Heart left ventricle (tissue), 16 donors: ENCODE data around the gene LRG1. TPM values are rescaled to one million over a fixed set of nuclear protein-coding genes. Genes with fewer than 3 reads are reported as not detected.

Experiments used
- ATAC-seq, 4 donors: fragments of 200-7000 bp; cut with Tn5 transposase; one replicate each; pipeline ENCODE4 v1.9.1; 2020 to 2022; ENCODE audit warnings: moderate library complexity in 4 of 4, mild to moderate bottlenecking in 3 of 4, moderate number of reproducible peaks in 1 of 4
- DNase-seq, 5 donors: peaks; one replicate each; pipeline ENCODE4 v3.0.0-alpha.2; 2020
- H3K27ac ChIP-seq, 12 donors: fragments of 200-600 bp; sonication (generic) in 4 of 12; one replicate each; pipeline versions ENCODE4 v1.5.0 to v1.8.0; 2016 to 2022; ENCODE audit warnings: mild to moderate bottlenecking in 2 of 12
- H3K27me3 ChIP-seq, 9 donors: fragments of 200-600 bp; sonication (generic) in 2 of 9; one replicate each; pipeline versions ENCODE4 v1.5.1 to v1.8.0; 2016 to 2022; ENCODE audit warnings: mild to moderate bottlenecking in 3 of 9
- H3K36me3 ChIP-seq, 9 donors: fragments of 200-600 bp; sonication (generic) in 2 of 9; one replicate each; pipeline versions ENCODE4 v1.5.0 to v1.8.0; 2018 to 2022; ENCODE audit warnings: mild to moderate bottlenecking in 2 of 9
- H3K4me1 ChIP-seq, 12 donors: fragments of 200-600 bp; sonication (generic) in 4 of 12; one replicate each; pipeline versions ENCODE4 v1.5.0 to v1.8.0; 2016 to 2022; ENCODE audit warnings: mild to moderate bottlenecking in 3 of 12
- H3K4me3 ChIP-seq, 12 donors: fragments of 200-600 bp; sonication (generic) in 4 of 12; one replicate each; pipeline versions ENCODE4 v1.5.0 to v1.8.0; 2017 to 2022; ENCODE audit warnings: mild to moderate bottlenecking in 9 of 12, moderate library complexity in 4 of 12
- H3K9me3 ChIP-seq, 12 donors: fragments of 200-600 bp; sonication (generic) in 4 of 12; one replicate each; pipeline versions ENCODE4 v1.5.0 to v1.8.0; 2016 to 2022; ENCODE audit warnings: mild to moderate bottlenecking in 1 of 12
- CTCF ChIP-seq, 12 donors: fragments of 200-600 bp; sonication (generic) in 4 of 12; IDR thresholded peaks; one replicate each; pipeline versions ENCODE4 v1.5.0 to v1.8.0; 2018 to 2022; ENCODE audit warnings: antibody characterized with exemption in 12 of 12, mild to moderate bottlenecking in 5 of 12
- POLR2A ChIP-seq, 2 donors: fragments of 450-650 bp; IDR thresholded peaks; one replicate each; pipeline ENCODE4 v1.6.1; 2017; ENCODE audit warnings: antibody characterized with exemption in 2 of 2, mild to moderate bottlenecking in 2 of 2, moderate library complexity in 2 of 2
- WGBS, 4 donors: extraction: QIAGEN DNeasy Blood & Tissue Kit in 2 of 4; methylation state at CpG; one replicate each; pipeline versions ENCODE4 v1.1.5 to v1.1.7; 2013 to 2018; 5-methylcytosine and 5-hydroxymethylcytosine counted together
- intact Hi-C, 10 donors: fragments of 100-400 bp; cut with DNase I; formaldehyde crosslinking; loops; one replicate each; pipeline versions ENCODE4 v1.11.1 to v1.14.2; 2022
- polyA plus RNA-seq, 2 donors: library from polyadenylated mRNA; stranded (reverse); fragments of 200-250 nt; gene quantifications; one replicate each; pipeline ENCODE4 v1.2.3, GENCODE V29; 2013
- total RNA-seq, 9 donors: library from RNA; depleted of rRNA in 2 of 9; stranded (reverse); fragments of >200 nt in 2 of 9; fragmentation: NEBNext Ultra II Directional in 3 of 9; extraction: Animal tissue kit (Norgen Biotek cat#: 25700) in 3 of 9; gene quantifications; one replicate each; pipeline versions ENCODE4 v1.1.0 to v1.2.4, GENCODE V29; 2016 to 2023
- donor health status: ischemic (EF 13 %, LVEDD 7.1; RV severe dilation, severe dysfunction).
- donor health status: healthy with polysubstance abuse.
- donor health status: DM: no; HTN: yes; CAD: no.
- donor health status: DM: no; HTN: no; CAD: no.
- donor health status: ischemic (EF 25% LVEDD 6.9; RV normal size, moderate dysfunction).
- donor health status: ischemic (EF 25% LVEDD 5.7; RV mildly dilated, moderate dysfunction).
- donor health status: healthy.
- donor health status: DM: yes; HTN: yes; CAD: no.
- donor health status: ischemic (EF 35%, LVEDD 5.7; RV mildly dilated, moderate dysfunction).
- donor health status: nonischemic (EF 11% LVEDD 7.7; RV severe dilation, severe dysfunction).
- donor health status: DM: yes; HTN: yes; CAD: no.
- donor health status: PGD.
- donor health status: ischemic (EF 29% LVEDD 5.4; RV normal size, mild dysfunction).
- donor health status: nonischemic (EF 23%, LVEDD 6.1; RV moderate dilation, normal function).

The LRG1 gene
- total and polyA plus RNA-seq, 11 donors: 0.15 to 1.7 (median 0.35) TPM

DNA sequence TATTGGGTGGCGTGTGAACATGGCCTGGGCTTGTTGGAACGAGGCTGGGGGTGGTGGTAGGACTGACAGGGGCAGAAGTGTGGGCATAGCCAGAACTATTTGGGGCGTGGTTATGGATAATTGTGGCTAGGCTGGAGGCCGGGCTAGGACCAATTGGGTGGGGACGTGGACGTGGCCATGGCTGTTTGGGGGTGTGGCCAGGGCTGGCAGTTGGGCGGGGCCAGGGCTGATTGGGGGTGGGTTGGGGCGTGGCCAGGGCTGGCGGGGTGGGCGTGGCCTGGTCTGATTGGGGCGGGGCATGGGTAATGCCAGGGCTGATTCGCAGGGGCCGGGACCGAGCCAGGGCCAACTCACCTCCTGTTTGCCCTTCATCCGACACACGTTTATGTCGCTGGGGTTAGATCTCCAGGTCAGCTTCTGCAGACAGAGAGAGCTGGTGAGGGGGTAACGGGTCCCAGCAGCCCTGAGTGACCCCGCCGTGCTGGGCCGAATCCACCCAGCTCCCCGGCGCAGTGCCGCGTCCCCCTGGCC is 16.8 kb upstream of the LRG1 start:
- TF ChIP-seq CTCF (IDR thresholded peaks at IDR 0.05) (no peak), POLR2A (IDR thresholded peaks at IDR 0.05) (no peak)
- Histone ChIP-seq H3K9me3 (no peaks in the 10 kb centered on the region), H3K4me1 (peaks cover 0 to 24% (median 3%) of the 10 kb centered on the region in 12 donors), H3K27ac (no peak overlapping the region), H3K36me3 (peaks cover 0 to 24% (median 12%) of the 10 kb centered on the region in 9 donors), H3K4me3 (no peak overlapping the region), H3K27me3 (no peaks in the 10 kb centered on the region)
- ATAC-seq (peak in 3 of 4 donors; percentile 41 to 58 (median 52)), DNase-seq (peak in 1 of 5 donors; percentile 73)
- WGBS, 4 donors: 78 to 87% (median 82%) methylated on average over 16 to 25 of the region's 25 CpGs
- intact Hi-C loops: loop anchor here in 8 of 10 donors (5.0 kb wide), 1 partner anchor 81 kb away; the partner anchor contains the start of gene TNFAIP8L1 (in 8 of the 8)

DNA sequence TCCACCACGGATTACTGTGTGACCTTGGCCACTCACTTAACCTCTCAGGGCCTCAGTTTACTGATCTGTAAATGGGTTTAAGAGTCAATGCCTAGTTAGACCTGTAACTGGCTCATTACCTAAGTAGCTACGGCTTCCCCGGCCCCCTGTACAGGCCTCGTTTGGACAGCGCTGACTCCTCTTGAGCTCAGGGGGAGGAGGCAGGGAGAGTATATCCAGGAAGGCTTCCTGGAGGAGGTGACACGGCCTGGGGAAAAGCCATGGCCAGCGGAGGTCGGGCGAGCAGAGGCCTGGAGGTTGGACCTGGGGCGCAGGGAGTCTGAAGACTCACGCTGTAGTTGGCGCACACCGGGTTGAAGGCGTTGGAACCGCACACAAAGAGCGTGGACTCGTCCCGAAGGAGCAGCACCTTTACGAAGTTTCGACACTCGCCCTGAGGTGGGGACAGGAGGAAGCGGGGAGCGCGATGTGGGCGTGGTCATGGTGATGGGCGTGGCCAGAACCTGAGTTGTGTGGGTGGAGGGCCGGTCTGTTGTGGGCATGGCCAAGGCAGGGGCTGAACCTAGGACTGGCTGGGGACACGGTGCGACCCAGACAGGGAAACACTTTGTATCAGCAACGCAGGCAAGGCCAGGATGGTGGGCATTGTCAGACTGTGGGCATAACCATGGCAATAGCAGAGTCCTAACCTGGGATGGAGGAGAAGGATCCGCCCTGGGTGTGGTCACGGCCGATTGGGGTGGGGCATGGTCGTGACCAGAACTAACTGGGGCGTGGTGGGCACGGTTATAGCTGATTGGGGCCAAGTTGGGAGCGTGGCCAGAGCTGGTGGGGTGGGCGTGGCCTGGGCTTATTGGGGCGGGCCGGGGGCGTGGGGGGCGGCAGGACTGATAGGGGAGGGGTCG is 16.1 kb upstream of the LRG1 start:
- no peaks in the 10 kb centered on the region for H3K27me3 ChIP-seq
- peaks cover 0 to 27% (median 13%) of the 10 kb centered on the region in 9 donors for H3K36me3 ChIP-seq
- H3K27ac ChIP-seq: no peak overlapping the region
- intact Hi-C loops: loop anchor here in 8 of 10 donors (5.0 kb wide), 1 partner anchor 81 kb away; the partner anchor contains the start of gene TNFAIP8L1 (in 8 of the 8)
- DNase-seq (no peak), ATAC-seq (no peak)
- H3K4me3 ChIP-seq: no peak overlapping the region
- H3K9me3 ChIP-seq: no peaks in the 10 kb centered on the region
- TF ChIP-seq POLR2A (IDR thresholded peaks at IDR 0.05): no peak
- TF ChIP-seq CTCF (IDR thresholded peaks at IDR 0.05): no peak
- 78 to 81% (median 79%) methylated on average over 43 of the region's 43 CpGs for WGBS, 4 donors
- peaks cover 0 to 24% (median 3%) of the 10 kb centered on the region in 12 donors for H3K4me1 ChIP-seq

GRCh38 chr19:4554717-4555116 is 14.9 kb upstream of the LRG1 start:
- no peak for DNase-seq
- 64 to 87% (median 79%) methylated on average over 4 to 7 of the region's 7 CpGs for WGBS, 4 donors
- H3K9me3 ChIP-seq: no peaks in the 10 kb centered on the region
- no peaks in the 10 kb centered on the region for H3K27me3 ChIP-seq
- no peak for ATAC-seq
- no peak overlapping the region for H3K27ac ChIP-seq
- peaks cover 0 to 17% (median 3%) of the 10 kb centered on the region in 12 donors for H3K4me1 ChIP-seq
- TF ChIP-seq CTCF (IDR thresholded peaks at IDR 0.05) (no peak), POLR2A (IDR thresholded peaks at IDR 0.05) (no peak)
- peaks cover 0 to 39% (median 25%) of the 10 kb centered on the region in 9 donors for H3K36me3 ChIP-seq
- no peak overlapping the region for H3K4me3 ChIP-seq
- intact Hi-C loops: loop anchor here in 8 of 10 donors (5.0 kb wide), 1 partner anchor 83 kb away; the partner anchor contains the start of gene TNFAIP8L1 (in 8 of the 8)

DNA sequence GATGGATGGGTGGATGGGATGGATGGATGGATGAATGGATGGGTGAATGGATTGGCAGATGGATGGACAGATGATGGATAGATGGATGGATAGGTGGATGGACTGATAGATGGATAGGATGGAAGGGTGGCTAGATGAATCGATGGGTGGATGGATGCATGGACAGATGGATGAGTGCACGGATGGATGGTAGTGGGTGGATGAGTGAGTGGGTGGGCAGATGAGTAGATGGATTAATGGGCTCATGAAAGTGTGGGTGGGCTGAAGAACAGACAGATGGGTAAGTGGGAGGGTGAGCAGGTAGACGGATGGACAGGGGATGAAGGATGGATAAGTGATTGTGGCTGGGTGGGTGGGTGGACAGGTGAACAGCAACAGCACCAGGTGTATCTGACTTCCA is 13.9 kb upstream of the LRG1 start:
- Histone ChIP-seq H3K27ac (no peak overlapping the region), H3K36me3 (peaks cover 0 to 42% (median 28%) of the 10 kb centered on the region in 9 donors), H3K9me3 (no peaks in the 10 kb centered on the region), H3K27me3 (no peaks in the 10 kb centered on the region), H3K4me3 (no peak overlapping the region), H3K4me1 (peaks cover 0 to 15% (median 3%) of the 10 kb centered on the region in 12 donors)
- 60 to 82% (median 73%) methylated on average over 3 of the region's 3 CpGs for WGBS, 4 donors
- intact Hi-C loops: no loop called here
- ATAC-seq (no peak), DNase-seq (no peak)
- TF ChIP-seq CTCF (IDR thresholded peaks at IDR 0.05) (no peak), POLR2A (IDR thresholded peaks at IDR 0.05) (no peak)
